ENCODE measurements around the gene MIER1.

GRCh38 chr1:66919063-66919462, 5.7 kb upstream of the MIER1 start:
- TF ChIP-seq REST (tag by site-specific recombination; IDR thresholded peaks at IDR 0.05) (no peak), ZNF707 (tag by site-specific recombination; IDR thresholded peaks at IDR 0.05) (no peak), ZNF2 (tag by site-specific recombination; IDR thresholded peaks at IDR 0.05) (no peak), MZF1 (tag by site-specific recombination; IDR thresholded peaks at IDR 0.05; ENCODE audit: borderline replicate concordance) (no peak)

Data from HEK293 (cell line).